K562 (cell line): Measurements from ENCODE around the gene SMG6. TPM values are rescaled to one million over a fixed set of nuclear protein-coding genes. Genes with fewer than 3 reads are reported as not detected.

ENCODE experiments used
- ATAC-seq: fragments of 200-7000 bp; cut with Tn5 transposase; 3 replicates; pipeline ENCODE4 v1.9.1; 2020; ENCODE audit warnings: moderate library complexity
- BruUV-seq: library from RNA; stranded (reverse); fragments of 400-500 nt; replicated peaks from 2 replicates; lab custom pipeline; 2021; lab: Mats Ljungman, UMichigan
- CTCF ChIA-PET: fragments of 300-600 bp; formaldehyde crosslinking; extraction: SDS; loops from one replicate; lab custom pipeline; 2021; ENCODE audit warnings: low intra/inter-chr PET ratio; lab: Yijun Ruan, JAX
- POLR2A ChIA-PET: fragments of 300-600, 350-650 bp; sonication (Branson Sonifier 250); formaldehyde crosslinking; extraction: SDS; loops from one replicate; lab custom pipeline; 2021; ENCODE audit warnings: antibody characterized with exemption, inconsistent platforms; lab: Yijun Ruan, JAX
- DNase-seq, 4 experiments: peaks; one replicate each; pipeline versions ENCODE4 v3.0.0 to v3.0.0-alpha.2; 2011 to 2018; ENCODE audit warnings: low spot score in 3 of 4, mixed read lengths in 3 of 4; ENCODE audit errors: extremely low read depth in 1 of 4
- FAIRE-seq: peaks from 2 replicates; lab custom pipeline; 2011; peaks lifted over from hg19 to GRCh38; lab: Jason Lieb, UNC
- H2AFZ ChIP-seq: 2 replicates; pipeline ENCODE4 v1.6.0; 2011; ENCODE audit warnings: low read depth, low read length, control low read depth, inconsistent platforms
- H3K27ac ChIP-seq: fragments of 200-600 bp; 3 replicates; pipeline ENCODE4 v1.8.0; 2011; ENCODE audit warnings: low read depth, mild to moderate bottlenecking, control low read depth, inconsistent platforms, low read length, moderate library complexity, mixed read lengths; ENCODE audit errors: extremely low read depth
- H3K27me3 ChIP-seq, 2 experiments: fragments of 300-600 bp in 1 of 2; 2 replicates in 1 of 2; 3 replicates in 1 of 2; pipeline versions ENCODE4 v1.6.0 to v1.8.0; 2011; ENCODE audit warnings: inconsistent platforms in 2 of 2, low read length in 2 of 2, mild to moderate bottlenecking in 1 of 2, mixed read lengths in 1 of 2, moderate library complexity in 1 of 2; ENCODE audit not compliant: control insufficient read depth in 2 of 2, insufficient read depth in 2 of 2
- H3K36me3 ChIP-seq: fragments of 300-600 bp; 3 replicates; pipeline ENCODE4 v1.8.0; 2011; ENCODE audit warnings: mild to moderate bottlenecking, low read length, inconsistent platforms; ENCODE audit not compliant: control insufficient read depth, insufficient read depth
- H3K4me1 ChIP-seq, 2 experiments: fragments of 200-600 bp in 1 of 2; replicated peaks in 1 of 2; 2 replicates in 1 of 2; 3 replicates in 1 of 2; pipeline versions ENCODE4 v1.5.1 to v1.8.0; 2011; ENCODE audit warnings: inconsistent platforms in 2 of 2, low read length in 2 of 2, mild to moderate bottlenecking in 1 of 2, mixed read lengths in 1 of 2, moderate library complexity in 1 of 2; ENCODE audit not compliant: control insufficient read depth in 2 of 2, insufficient read depth in 2 of 2
- H3K4me2 ChIP-seq: 2 replicates; pipeline ENCODE4 v1.6.1; 2011; ENCODE audit warnings: low read length, control low read depth, inconsistent platforms, mixed read lengths; ENCODE audit not compliant: insufficient read depth
- H3K4me3 ChIP-seq: fragments of 200-600 bp; sonication (generic), shearing (Covaris generic); 2 replicates; pipeline ENCODE4 v1.5.1; 2016; ENCODE audit warnings: control low read depth, inconsistent platforms
- H3K79me2 ChIP-seq: fragments of 200-600 bp; 3 replicates; pipeline ENCODE4 v1.8.0; 2011; ENCODE audit warnings: low read length, inconsistent platforms; ENCODE audit not compliant: control insufficient read depth, insufficient read depth
- H3K9ac ChIP-seq, 2 experiments: 2 replicates each; pipeline versions ENCODE4 v1.6.0 to v1.6.1; 2011; ENCODE audit warnings: low read depth in 2 of 2, low read length in 2 of 2, control low read depth in 1 of 2, inconsistent platforms in 1 of 2, mild to moderate bottlenecking in 1 of 2, mixed read lengths in 1 of 2; ENCODE audit not compliant: insufficient read depth in 1 of 2
- H3K9me1 ChIP-seq: one replicate; pipeline ENCODE4 v1.6.0; 2011; ENCODE audit warnings: inconsistent platforms, mild to moderate bottlenecking, low read length, moderate library complexity; ENCODE audit not compliant: control insufficient read depth, insufficient read depth
- H3K9me3 ChIP-seq: replicated peaks from 2 replicates; pipeline ENCODE4 v1.5.1; 2011; ENCODE audit warnings: low read depth, low read length, inconsistent platforms; ENCODE audit not compliant: control insufficient read depth, insufficient read depth
- H4K20me1 ChIP-seq: replicated peaks from 2 replicates; pipeline ENCODE4 v1.6.1; 2011; ENCODE audit warnings: low read length, inconsistent platforms, mixed read lengths; ENCODE audit not compliant: control insufficient read depth, insufficient read depth
- MBD2 ChIP-seq: sonication (generic); IDR thresholded peaks from 2 replicates; pipeline ENCODE4 v1.6.1; 2016; ENCODE audit warnings: low read depth, borderline replicate concordance
- MCM3 ChIP-seq: fragments of 450-650 bp; IDR thresholded peaks from 2 replicates; pipeline ENCODE4 v1.6.1; 2016
- RBFOX2 ChIP-seq: fragments of 200-400 bp; formaldehyde crosslinking; IDR thresholded peaks from 2 replicates; pipeline ENCODE4 v1.6.1; 2017; ENCODE audit warnings: low read depth, mild to moderate bottlenecking, low read length, moderate library complexity
- ZNF212 ChIP-seq: fragments of 450-650 bp; formaldehyde crosslinking; IDR thresholded peaks from 2 replicates; pipeline ENCODE4 v1.4.0; 2020; ENCODE audit warnings: mild to moderate bottlenecking
- ZNF589 ChIP-seq: fragments of 200-800 bp; sonication (Bioruptor generic); IDR thresholded peaks from 2 replicates; pipeline ENCODE4 v1.6.1; 2016; ENCODE audit warnings: low read depth, missing genetic modification characterization, missing compliant biosample characterization
- ZNF77 ChIP-seq: fragments of 250-450 bp; sonication (Bioruptor Pico); IDR thresholded peaks from 2 replicates; pipeline ENCODE4 v1.5.0; 2020
- WGBS: fragments of 100-300 bp; shearing (Covaris generic); methylation state at CpG from one replicate; pipeline ENCODE4 v1.1.6; 2016; ENCODE audit warnings: low coverage, mixed read lengths; ENCODE audit not compliant: insufficient coverage; ENCODE audit errors: missing lambda C conversion rate; 5-methylcytosine and 5-hydroxymethylcytosine counted together
- in situ Hi-C: fragments of 300-500 bp; cut with MboI; formaldehyde crosslinking; loops from 4 replicates; pipeline ENCODE4 v1.15.0; 2018; ENCODE audit warnings: inconsistent platforms, mixed read lengths
- intact Hi-C: fragments of 100-400 bp; cut with micrococcal nuclease; formaldehyde crosslinking; loops from 2 replicates; pipeline ENCODE4 v1.14.2; 2022
- polyA plus RNA-seq, 8 experiments: library from polyadenylated mRNA; depleted of rRNA in 4 of 8; stranded (reverse) in 5 of 8; unstranded in 3 of 8; fragments of >200 nt; fragmentation: Nextera tagmentation in 2 of 8; fragmentation: Illumina TruSeq in 1 of 8; extraction: Ambion mirVana in 2 of 8; extraction: Trizol in 1 of 8; gene quantifications; 2 replicates each; pipeline versions ENCODE4 v1.2.1 to v1.2.3, GENCODE V29; 2011 to 2014; ENCODE audit warnings: inconsistent platforms in 1 of 8, missing spikeins in 1 of 8
- total RNA-seq, 7 experiments: library from RNA; depleted of rRNA in 6 of 7; stranded (reverse); fragments of >200 nt in 6 of 7; fragmentation: Illumina TruSeq in 2 of 7; extraction: Trizol in 2 of 7; gene quantifications; 2 replicates each; pipeline versions ENCODE4 v1.2.1 to v1.2.3, GENCODE V29; 2011 to 2021; ENCODE audit warnings: low replicate concordance in 1 of 7
- TF ChIP-seq, protein P1 (sequence below), 2 experiments: fragments of 450-650 bp in 1 of 2; sonication (generic) in 1 of 2; formaldehyde crosslinking in 1 of 2; IDR thresholded peaks; 2 replicates each; pipeline versions ENCODE4 v1.7.1 to v1.9.0; 2016 to 2022; ENCODE audit warnings: inconsistent platforms in 1 of 2, mild to moderate bottlenecking in 1 of 2, missing genetic modification reagents in 1 of 2
- TF ChIP-seq, protein P2 (sequence below): sonication (generic); IDR thresholded peaks from 2 replicates; pipeline ENCODE4 v1.6.1; 2016

The SMG6 gene
- total and polyA plus RNA-seq, 9 of the 15 experiments (the other 6 are each of a cell fraction or from before 2014, with no cell fraction given) = 0.44 to 13.9 (median 6.0) TPM

DNA sequence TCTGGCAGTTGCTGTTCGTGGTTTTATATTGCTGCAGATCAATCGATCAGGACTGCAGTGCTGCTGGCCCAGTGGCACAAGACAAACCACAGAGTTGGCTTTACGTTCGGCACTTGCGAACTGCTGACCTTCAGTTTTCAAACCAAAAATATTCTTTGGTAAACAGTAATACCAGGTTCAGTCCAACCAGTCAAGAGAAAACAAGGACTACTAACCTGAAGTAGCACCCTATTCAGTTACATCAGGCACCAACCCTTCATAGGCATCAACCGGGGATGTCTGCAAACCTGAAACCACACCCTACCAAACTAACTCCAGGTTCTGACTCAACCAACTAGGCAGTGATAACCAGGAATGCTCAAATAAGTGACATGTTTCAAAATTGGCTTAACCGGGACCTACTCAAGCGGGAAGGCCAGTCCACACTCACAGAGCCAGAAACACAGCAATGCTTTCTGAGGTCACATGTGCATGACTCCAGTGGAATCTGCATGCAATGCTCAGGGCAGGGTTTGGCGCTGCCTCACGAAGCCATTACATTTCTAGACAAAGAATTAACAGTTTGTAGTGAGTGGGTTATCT lies 91.1 kb downstream of the SMG6 start:
- no peaks in the 10 kb centered on the region for H3K27me3 ChIP-seq
- H3K79me2 ChIP-seq = 0 out of 3 replicates have a peak, but pooled peaks cover 4% of the 10 kb centered on the region
- no peak for ATAC-seq
- TF ChIP-seq, protein P1, sequence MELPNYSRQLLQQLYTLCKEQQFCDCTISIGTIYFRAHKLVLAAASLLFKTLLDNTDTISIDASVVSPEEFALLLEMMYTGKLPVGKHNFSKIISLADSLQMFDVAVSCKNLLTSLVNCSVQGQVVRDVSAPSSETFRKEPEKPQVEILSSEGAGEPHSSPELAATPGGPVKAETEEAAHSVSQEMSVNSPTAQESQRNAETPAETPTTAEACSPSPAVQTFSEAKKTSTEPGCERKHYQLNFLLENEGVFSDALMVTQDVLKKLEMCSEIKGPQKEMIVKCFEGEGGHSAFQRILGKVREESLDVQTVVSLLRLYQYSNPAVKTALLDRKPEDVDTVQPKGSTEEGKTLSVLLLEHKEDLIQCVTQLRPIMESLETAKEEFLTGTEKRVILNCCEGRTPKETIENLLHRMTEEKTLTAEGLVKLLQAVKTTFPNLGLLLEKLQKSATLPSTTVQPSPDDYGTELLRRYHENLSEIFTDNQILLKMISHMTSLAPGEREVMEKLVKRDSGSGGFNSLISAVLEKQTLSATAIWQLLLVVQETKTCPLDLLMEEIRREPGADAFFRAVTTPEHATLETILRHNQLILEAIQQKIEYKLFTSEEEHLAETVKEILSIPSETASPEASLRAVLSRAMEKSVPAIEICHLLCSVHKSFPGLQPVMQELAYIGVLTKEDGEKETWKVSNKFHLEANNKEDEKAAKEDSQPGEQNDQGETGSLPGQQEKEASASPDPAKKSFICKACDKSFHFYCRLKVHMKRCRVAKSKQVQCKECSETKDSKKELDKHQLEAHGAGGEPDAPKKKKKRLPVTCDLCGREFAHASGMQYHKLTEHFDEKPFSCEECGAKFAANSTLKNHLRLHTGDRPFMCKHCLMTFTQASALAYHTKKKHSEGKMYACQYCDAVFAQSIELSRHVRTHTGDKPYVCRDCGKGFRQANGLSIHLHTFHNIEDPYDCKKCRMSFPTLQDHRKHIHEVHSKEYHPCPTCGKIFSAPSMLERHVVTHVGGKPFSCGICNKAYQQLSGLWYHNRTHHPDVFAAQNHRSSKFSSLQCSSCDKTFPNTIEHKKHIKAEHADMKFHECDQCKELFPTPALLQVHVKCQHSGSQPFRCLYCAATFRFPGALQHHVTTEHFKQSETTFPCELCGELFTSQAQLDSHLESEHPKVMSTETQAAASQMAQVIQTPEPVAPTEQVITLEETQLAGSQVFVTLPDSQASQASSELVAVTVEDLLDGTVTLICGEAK (IDR thresholded peaks at IDR 0.05) = no peak
- TF ChIP-seq, protein P1 (CRISPR knock-in tag; IDR thresholded peaks at IDR 0.05) = no peak
- TF ChIP-seq, protein P2, sequence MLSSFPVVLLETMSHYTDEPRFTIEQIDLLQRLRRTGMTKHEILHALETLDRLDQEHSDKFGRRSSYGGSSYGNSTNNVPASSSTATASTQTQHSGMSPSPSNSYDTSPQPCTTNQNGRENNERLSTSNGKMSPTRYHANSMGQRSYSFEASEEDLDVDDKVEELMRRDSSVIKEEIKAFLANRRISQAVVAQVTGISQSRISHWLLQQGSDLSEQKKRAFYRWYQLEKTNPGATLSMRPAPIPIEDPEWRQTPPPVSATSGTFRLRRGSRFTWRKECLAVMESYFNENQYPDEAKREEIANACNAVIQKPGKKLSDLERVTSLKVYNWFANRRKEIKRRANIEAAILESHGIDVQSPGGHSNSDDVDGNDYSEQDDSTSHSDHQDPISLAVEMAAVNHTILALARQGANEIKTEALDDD = peak; percentile 31; the same call in 1 of the 2 replicates
- TF ChIP-seq ZNF77 (no peak), RBFOX2 (no peak), MCM3 (no peak), ZNF212 (CRISPR knock-in tag) (no peak), MBD2 (no peak), ZNF589 (no peak)
- H2AFZ ChIP-seq = no peak overlapping the region
- no peak for DNase-seq
- WGBS = 82% methylated on average over 7 of the region's 10 CpGs
- peaks cover 9% of the 10 kb centered on the region; the same call in 2 of the 3 replicates for H3K36me3 ChIP-seq
- ChIA-PET POLR2A (interaction anchor here (0.6 kb wide), 1 partner anchor 185 kb away, joined by 3 read pairs; no protein-coding TSS in a partner anchor), CTCF (no interaction called here)
- H3K9ac ChIP-seq = no peak overlapping the region
- in situ Hi-C loops = no loop called here
- FAIRE-seq = peak; percentile 37
- H4K20me1 ChIP-seq = no peaks in the 10 kb centered on the region
- BruUV-seq = no TSS peak
- no peaks in the 10 kb centered on the region for H3K9me1 ChIP-seq
- H3K9me3 ChIP-seq = no peaks in the 10 kb centered on the region
- H3K27ac ChIP-seq = no peak overlapping the region
- intact Hi-C loops = no loop called here
- peaks cover 6% of the 10 kb centered on the region in 2 experiments; a peak in 3 of 5 replicates for H3K4me1 ChIP-seq
- no peak overlapping the region for H3K4me3 ChIP-seq
- H3K4me2 ChIP-seq = no peak overlapping the region
